ENCODE results near the gene DMTF1.

- TF ChIP-seq NR3C1 (IDR thresholded peaks at IDR 0.05) (no peak), CBX2 (IDR thresholded peaks at IDR 0.05; ENCODE audit: borderline replicate concordance, low read depth) (no peak), CBX8 (IDR thresholded peaks at IDR 0.05) (no peak), REST (IDR thresholded peaks at IDR 0.05) (no peak), ZFP36 (IDR thresholded peaks at IDR 0.05; ENCODE audit: borderline replicate concordance, partially characterized antibody) (no peak), CTCF (IDR thresholded peaks at IDR 0.05) (no peak), E2F6 (IDR thresholded peaks at IDR 0.05; ENCODE audit: borderline replicate concordance, low read depth) (no peak), JUN (IDR thresholded peaks at IDR 0.05) (no peak), SREBF2 (IDR thresholded peaks at IDR 0.05) (no peak), HDAC2 (IDR thresholded peaks at IDR 0.05) (no peak), NPAS2 (CRISPR knock-in tag; IDR thresholded peaks at IDR 0.05; ENCODE audit: borderline replicate concordance) (no peak), POLR2AphosphoS2 (conservative IDR thresholded peaks at IDR 0.05; ENCODE audit: low read length) (no peak), NFE2L2 (conservative IDR thresholded peaks at IDR 0.05; ENCODE audit: low read length) (no peak), PBX3 (IDR thresholded peaks at IDR 0.05) (no peak)
Observed at GRCh38 chr7:87192784-87193487, 40.7 kb downstream of the DMTF1 start.

Data from A549 (cell line).